ENCODE measurements around the gene LRRC38. TPM values are rescaled to one million over a fixed set of nuclear protein-coding genes. Genes with fewer than 3 reads are reported as not detected.

Gene LRRC38
- total RNA-seq, 2 experiments from 2014 or later: not detected

DNA sequence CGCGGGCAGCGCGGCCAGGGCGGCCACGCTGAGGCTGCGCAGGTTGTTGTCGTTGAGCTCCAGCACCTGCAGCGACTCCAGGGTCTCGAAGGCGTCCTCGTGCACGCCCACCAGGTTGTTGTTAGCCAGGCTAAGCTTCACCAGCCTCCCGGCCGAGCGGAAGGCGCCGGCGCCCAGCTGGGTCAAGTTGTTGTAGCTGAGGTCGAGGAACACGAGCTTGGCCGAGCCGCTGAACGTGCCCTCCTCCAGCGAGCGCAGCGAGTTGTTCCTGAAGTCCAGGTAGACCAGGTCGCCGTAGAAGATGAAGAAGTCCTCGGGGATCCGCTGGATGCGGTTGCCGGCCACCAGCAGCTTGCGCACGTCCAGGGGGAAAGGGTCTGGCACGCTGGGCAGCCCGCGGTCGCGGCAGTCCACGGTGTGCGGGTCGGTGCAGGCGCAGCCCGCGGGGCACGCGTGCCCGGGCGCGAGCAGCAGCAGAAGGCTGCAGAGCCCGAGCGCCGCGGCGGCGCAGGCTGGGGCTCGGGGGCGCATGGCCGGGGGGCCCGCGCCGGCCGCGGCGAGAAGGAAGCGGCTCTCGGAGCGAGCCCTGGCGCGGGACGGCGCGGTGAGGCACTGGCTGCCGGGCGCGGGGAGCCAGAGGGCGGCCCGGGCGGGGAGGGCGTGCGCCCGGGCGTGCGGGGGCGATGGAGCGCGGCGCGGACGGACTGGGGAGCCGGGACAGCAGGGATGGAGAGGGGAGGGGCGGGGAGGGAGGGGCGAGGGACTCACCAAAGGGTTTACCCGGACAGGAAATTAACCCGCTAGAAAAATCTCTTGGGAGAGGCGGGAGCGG is 524 bp downstream of the LRRC38 start:
- ChIA-PET CTCF (no interaction called here), POLR2A (no interaction called here)
- H3K4me3 Mint-ChIP-seq: no peak overlapping the region
- no peaks in the 10 kb centered on the region for H3K36me3 Mint-ChIP-seq
- H3K27ac Mint-ChIP-seq: no peak overlapping the region
- intact Hi-C loops (cut with micrococcal nuclease): no loop called here
- no peaks in the 10 kb centered on the region for H3K4me1 Mint-ChIP-seq (ENCODE audit: low read depth)
- H3K9me3 Mint-ChIP-seq: no peaks in the 10 kb centered on the region
- peaks cover 25% of the 10 kb centered on the region for H3K27me3 Mint-ChIP-seq
- DNase-seq: no peak

DNA sequence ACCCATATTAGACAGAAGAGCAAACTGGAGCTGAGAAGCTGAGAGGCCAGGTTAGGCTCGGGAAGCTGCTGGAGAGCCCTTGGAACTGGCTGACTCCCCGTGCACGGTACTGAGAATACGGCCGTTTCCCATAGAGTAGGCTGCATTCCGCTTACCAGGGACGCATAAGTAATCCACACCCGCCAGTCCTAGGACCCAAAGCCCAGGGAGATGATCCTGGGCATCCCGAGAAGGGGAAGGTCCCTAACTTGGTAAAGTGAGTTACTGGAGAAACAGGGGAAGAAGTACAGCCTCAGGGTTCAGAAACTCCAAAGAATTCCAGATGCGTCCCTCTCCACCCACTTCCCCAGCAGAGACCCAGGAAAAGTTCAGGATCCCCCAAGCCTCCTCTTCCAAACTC is 1.3 kb downstream of the LRRC38 start:
- ChIA-PET CTCF (no interaction called here), POLR2A (no interaction called here)
- no peaks in the 10 kb centered on the region for H3K36me3 Mint-ChIP-seq
- H3K4me3 Mint-ChIP-seq: no peak overlapping the region
- no peak overlapping the region for H3K27ac Mint-ChIP-seq
- no peaks in the 10 kb centered on the region for H3K4me1 Mint-ChIP-seq (ENCODE audit: low read depth)
- H3K9me3 Mint-ChIP-seq: no peaks in the 10 kb centered on the region
- DNase-seq: no peak
- peaks cover 22% of the 10 kb centered on the region for H3K27me3 Mint-ChIP-seq
- intact Hi-C loops (cut with micrococcal nuclease): no loop called here

GRCh38 chr1:13510499-13510898 is 3.3 kb downstream of the LRRC38 start:
- DNase-seq: no peak
- H3K36me3 Mint-ChIP-seq: no peaks in the 10 kb centered on the region
- intact Hi-C loops (cut with micrococcal nuclease): no loop called here
- H3K27ac Mint-ChIP-seq: no peak overlapping the region
- no peak overlapping the region for H3K4me3 Mint-ChIP-seq
- H3K27me3 Mint-ChIP-seq: peaks cover 21% of the 10 kb centered on the region
- POLR2A ChIA-PET: no interaction called here
- no peaks in the 10 kb centered on the region for H3K9me3 Mint-ChIP-seq
- H3K4me1 Mint-ChIP-seq (ENCODE audit: low read depth): no peaks in the 10 kb centered on the region
- CTCF ChIA-PET: no interaction called here

DNA sequence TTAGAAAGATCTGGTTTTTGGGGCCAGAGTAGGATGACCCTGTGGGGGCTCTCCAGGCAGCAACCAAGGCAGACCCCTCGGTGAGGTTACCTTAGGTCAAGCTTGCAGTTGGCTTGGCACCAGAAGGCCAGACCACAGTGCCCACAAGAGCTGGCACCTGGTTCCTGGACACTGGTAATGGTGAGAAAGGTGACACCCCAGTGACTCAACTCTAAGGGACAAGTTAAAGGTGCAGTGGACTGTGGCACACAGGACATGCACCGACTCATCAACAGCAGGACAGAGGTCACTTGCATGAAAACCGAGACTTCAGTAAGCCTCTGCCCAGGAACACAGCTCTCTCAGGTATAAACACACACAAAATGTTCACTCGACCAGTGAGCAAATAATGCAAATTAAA is 6.7 kb downstream of the LRRC38 start:
- ChIA-PET CTCF (no interaction called here), POLR2A (no interaction called here)
- Mint-ChIP-seq H3K27me3 (peaks cover 3% of the 10 kb centered on the region), H3K9me3 (no peaks in the 10 kb centered on the region), H3K27ac (no peak overlapping the region), H3K4me3 (no peak overlapping the region), H3K36me3 (no peaks in the 10 kb centered on the region), H3K4me1 (ENCODE audit: low read depth) (no peaks in the 10 kb centered on the region)
- intact Hi-C loops (cut with micrococcal nuclease): no loop called here
- DNase-seq: no peak

GRCh38 chr1:13505020-13505419 is 8.8 kb downstream of the LRRC38 start:
- Mint-ChIP-seq H3K9me3 (no peaks in the 10 kb centered on the region), H3K27me3 (no peaks in the 10 kb centered on the region), H3K4me1 (ENCODE audit: low read depth) (no peaks in the 10 kb centered on the region), H3K27ac (no peak overlapping the region), H3K4me3 (no peak overlapping the region), H3K36me3 (no peaks in the 10 kb centered on the region)
- CTCF ChIA-PET: no interaction called here
- intact Hi-C loops (cut with micrococcal nuclease): no loop called here
- POLR2A ChIA-PET: no interaction called here
- no peak for DNase-seq

DNA sequence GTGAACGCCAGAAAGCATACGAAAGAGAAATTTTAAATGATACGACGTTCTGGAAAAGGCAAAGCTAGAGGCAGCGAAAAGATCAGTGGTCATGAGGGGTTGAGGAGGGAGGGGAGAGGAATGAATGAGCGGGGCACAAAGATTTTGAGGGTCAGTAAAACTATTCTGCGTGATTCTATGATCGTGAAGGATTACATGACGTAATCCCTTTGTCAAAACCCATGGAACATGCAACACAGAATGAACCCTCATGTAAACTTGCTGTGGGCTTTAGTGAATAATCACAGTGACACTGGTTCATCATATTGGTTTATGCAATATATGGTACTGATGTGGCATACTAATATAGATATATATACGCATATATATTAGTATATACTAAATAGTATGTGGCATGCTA is 13.0 kb downstream of the LRRC38 start:
- CTCF ChIA-PET: no interaction called here
- no peak overlapping the region for H3K4me3 Mint-ChIP-seq
- POLR2A ChIA-PET: no interaction called here
- H3K4me1 Mint-ChIP-seq (ENCODE audit: low read depth): no peaks in the 10 kb centered on the region
- intact Hi-C loops (cut with micrococcal nuclease): no loop called here
- no peak for DNase-seq
- no peaks in the 10 kb centered on the region for H3K9me3 Mint-ChIP-seq
- H3K27ac Mint-ChIP-seq: no peak overlapping the region
- H3K36me3 Mint-ChIP-seq: no peaks in the 10 kb centered on the region
- H3K27me3 Mint-ChIP-seq: peaks cover 5% of the 10 kb centered on the region

GRCh38 chr1:13499422-13499821 is 14.4 kb downstream of the LRRC38 start:
- ChIA-PET CTCF (no interaction called here), POLR2A (no interaction called here)
- peaks cover 8% of the 10 kb centered on the region for H3K27me3 Mint-ChIP-seq
- H3K27ac Mint-ChIP-seq: no peak overlapping the region
- no peaks in the 10 kb centered on the region for H3K9me3 Mint-ChIP-seq
- no peaks in the 10 kb centered on the region for H3K4me1 Mint-ChIP-seq (ENCODE audit: low read depth)
- H3K36me3 Mint-ChIP-seq: no peaks in the 10 kb centered on the region
- H3K4me3 Mint-ChIP-seq: no peak overlapping the region
- intact Hi-C loops (cut with micrococcal nuclease): no loop called here
- no peak for DNase-seq

GRCh38 chr1:13498553-13498952 is 15.2 kb downstream of the LRRC38 start:
- H3K27ac Mint-ChIP-seq: no peak overlapping the region
- H3K36me3 Mint-ChIP-seq: no peaks in the 10 kb centered on the region
- intact Hi-C loops (cut with micrococcal nuclease): no loop called here
- H3K27me3 Mint-ChIP-seq: peaks cover 10% of the 10 kb centered on the region
- H3K4me1 Mint-ChIP-seq (ENCODE audit: low read depth): no peaks in the 10 kb centered on the region
- H3K9me3 Mint-ChIP-seq: no peaks in the 10 kb centered on the region
- ChIA-PET POLR2A (no interaction called here), CTCF (no interaction called here)
- H3K4me3 Mint-ChIP-seq: no peak overlapping the region
- DNase-seq: no peak

DNA sequence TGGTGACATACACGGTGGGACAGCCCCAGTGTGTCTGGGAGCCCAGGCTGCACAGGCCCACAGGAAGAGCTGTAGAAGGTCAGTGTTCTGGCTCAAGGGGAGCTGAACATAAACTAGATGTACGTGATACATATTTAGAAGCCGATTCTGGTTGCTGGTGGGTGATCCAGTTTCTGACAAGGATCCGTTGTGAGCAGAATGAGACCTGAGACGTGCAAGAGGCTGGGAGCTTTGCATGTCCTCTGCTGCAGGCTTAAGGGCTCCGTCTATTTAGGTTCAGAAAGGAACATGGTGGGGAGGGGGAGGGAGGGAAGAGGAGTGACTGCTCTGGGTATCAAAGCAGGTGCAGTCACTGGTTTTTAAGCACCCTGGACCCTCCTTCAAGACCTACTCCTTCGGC is 18.6 kb downstream of the LRRC38 start:
- no peak overlapping the region for H3K4me3 Mint-ChIP-seq
- no peaks in the 10 kb centered on the region for H3K36me3 Mint-ChIP-seq
- no peaks in the 10 kb centered on the region for H3K9me3 Mint-ChIP-seq
- no peak overlapping the region for H3K27ac Mint-ChIP-seq
- peaks cover 14% of the 10 kb centered on the region for H3K27me3 Mint-ChIP-seq
- ChIA-PET CTCF (no interaction called here), POLR2A (no interaction called here)
- intact Hi-C loops (cut with micrococcal nuclease): no loop called here
- DNase-seq: no peak
- H3K4me1 Mint-ChIP-seq (ENCODE audit: low read depth): no peaks in the 10 kb centered on the region

DNA sequence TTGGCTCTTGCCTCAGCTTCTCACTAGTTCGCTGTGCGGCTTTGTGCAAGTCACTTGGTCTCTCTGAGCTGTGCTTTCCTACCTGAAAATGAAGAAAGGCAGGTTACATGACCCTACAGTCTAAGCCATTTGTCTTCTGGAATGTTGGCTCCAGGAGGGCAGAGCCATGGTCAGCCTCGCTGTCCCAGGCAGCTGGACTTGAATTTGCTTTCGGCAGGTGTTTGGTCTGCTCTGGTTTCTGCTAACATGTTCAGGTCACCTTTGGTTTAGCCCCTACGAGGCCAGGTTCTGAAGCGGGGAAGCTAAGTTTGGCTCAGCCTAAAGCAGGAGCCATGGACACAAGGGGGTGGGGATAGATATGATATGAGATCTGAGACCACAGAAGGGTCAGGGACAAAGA is 19.1 kb downstream of the LRRC38 start:
- ChIA-PET POLR2A (no interaction called here), CTCF (no interaction called here)
- Mint-ChIP-seq H3K4me3 (no peak overlapping the region), H3K9me3 (no peaks in the 10 kb centered on the region), H3K4me1 (ENCODE audit: low read depth) (no peaks in the 10 kb centered on the region), H3K27me3 (peaks cover 16% of the 10 kb centered on the region), H3K36me3 (no peaks in the 10 kb centered on the region), H3K27ac (no peak overlapping the region)
- DNase-seq: no peak
- intact Hi-C loops (cut with micrococcal nuclease): no loop called here

DNA sequence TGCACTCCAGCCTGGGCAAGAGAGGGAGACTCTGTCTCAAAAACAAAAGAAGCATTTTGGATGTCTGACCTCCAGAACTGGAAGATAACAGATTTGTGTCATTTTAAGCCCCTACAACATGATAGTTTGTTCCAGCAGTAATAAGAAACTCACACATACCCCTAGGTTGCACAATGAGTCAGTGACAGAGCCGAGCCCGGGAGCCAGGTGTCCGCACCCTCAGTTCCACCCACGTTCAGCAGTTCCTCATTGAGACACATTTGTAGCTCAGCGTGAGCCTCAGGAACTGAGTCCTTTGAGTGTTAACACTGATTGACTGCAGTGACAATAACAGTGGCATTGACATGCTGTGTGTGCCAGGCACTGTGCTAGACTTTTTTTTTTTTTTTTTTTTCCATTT is 19.8 kb downstream of the LRRC38 start:
- no peaks in the 10 kb centered on the region for H3K4me1 Mint-ChIP-seq (ENCODE audit: low read depth)
- intact Hi-C loops (cut with micrococcal nuclease): no loop called here
- peak; percentile 16 for DNase-seq

GRCh38 chr1:13492711-13493110 is 21.1 kb downstream of the LRRC38 start:
- Mint-ChIP-seq H3K27me3 (peaks cover 18% of the 10 kb centered on the region), H3K4me1 (ENCODE audit: low read depth) (no peaks in the 10 kb centered on the region), H3K4me3 (no peak overlapping the region), H3K36me3 (no peaks in the 10 kb centered on the region), H3K9me3 (no peaks in the 10 kb centered on the region), H3K27ac (no peak overlapping the region)
- no peak for DNase-seq
- CTCF ChIA-PET: no interaction called here
- POLR2A ChIA-PET: no interaction called here
- intact Hi-C loops (cut with micrococcal nuclease): no loop called here

More for the DNA sequence above, 19.8 kb downstream of the LRRC38 start:
- Mint-ChIP-seq H3K9me3 (no peaks in the 10 kb centered on the region), H3K36me3 (no peaks in the 10 kb centered on the region), H3K27ac (no peak overlapping the region), H3K4me3 (no peak overlapping the region), H3K27me3 (peaks cover 18% of the 10 kb centered on the region)
- ChIA-PET CTCF (no interaction called here), POLR2A (no interaction called here)

- H3K4me1 Mint-ChIP-seq (ENCODE audit: low read depth): no peaks in the 10 kb centered on the region
- DNase-seq: no peak
- no peak overlapping the region for H3K4me3 Mint-ChIP-seq
- peaks cover 10% of the 10 kb centered on the region for H3K27me3 Mint-ChIP-seq
- H3K36me3 Mint-ChIP-seq: no peaks in the 10 kb centered on the region
- ChIA-PET POLR2A (no interaction called here), CTCF (no interaction called here)
- no peaks in the 10 kb centered on the region for H3K9me3 Mint-ChIP-seq
- H3K27ac Mint-ChIP-seq: no peak overlapping the region
- intact Hi-C loops (cut with micrococcal nuclease): no loop called here
These were observed 25.8 kb downstream of the LRRC38 start for GRCh38 chr1:13487957-13488356.

Measured in activated CD4-positive, alpha-beta memory T cell treated with anti-CD3 and anti-CD28 coated beads for 36 hours (primary cell).